Lower leg skin (tissue), 4 donors: Measurements from ENCODE around the gene SMCO4. TPM values are rescaled to one million over a fixed set of nuclear protein-coding genes. Genes with fewer than 3 reads are reported as not detected.

Source experiments
- DNase-seq, 2 donors: peaks; one replicate each; pipeline ENCODE4 v3.0.0-alpha.2; 2019; ENCODE audit warnings: low spot score in 2 of 2
- H3K4me3 ChIP-seq: fragments of 200-600 bp; sonication (generic); 2 replicates; pipeline ENCODE4 v1.5.1; 2017; ENCODE audit warnings: mild to moderate bottlenecking, low read depth; ENCODE audit not compliant: poor library complexity, severe bottlenecking
- POLR2A ChIP-seq, 2 donors: fragments of 450-650 bp; IDR thresholded peaks; one replicate each; pipeline ENCODE4 v1.6.1; 2016 to 2017; ENCODE audit warnings: antibody characterized with exemption in 2 of 2, mild to moderate bottlenecking in 1 of 2, moderate library complexity in 1 of 2
- WGBS, 2 donors: methylation state at CpG; one replicate each; pipeline ENCODE4 v1.1.5; 2018; 5-methylcytosine and 5-hydroxymethylcytosine counted together
- intact Hi-C: fragments of 100-400 bp; cut with DNase I; formaldehyde crosslinking; loops from one replicate; pipeline ENCODE4 v1.15.0; 2023; ENCODE audit warnings: low total_unique reads
- total RNA-seq, 4 donors: library from RNA; depleted of rRNA; stranded (reverse); fragments of >200 nt; gene quantifications; one replicate each; pipeline ENCODE4 v1.1.0, GENCODE V29; 2016
- TF ChIP-seq, protein P1 (sequence below), 3 donors: fragments of 450-650 bp; IDR thresholded peaks; one replicate each; pipeline ENCODE4 v1.5.1; 2016; ENCODE audit warnings: antibody characterized with exemption in 3 of 3, mild to moderate bottlenecking in 3 of 3, moderate library complexity in 2 of 3

The SMCO4 gene
- total RNA-seq, 4 donors from 2014 or later = 8.2 to 30.4 (median 15.3) TPM

DNA sequence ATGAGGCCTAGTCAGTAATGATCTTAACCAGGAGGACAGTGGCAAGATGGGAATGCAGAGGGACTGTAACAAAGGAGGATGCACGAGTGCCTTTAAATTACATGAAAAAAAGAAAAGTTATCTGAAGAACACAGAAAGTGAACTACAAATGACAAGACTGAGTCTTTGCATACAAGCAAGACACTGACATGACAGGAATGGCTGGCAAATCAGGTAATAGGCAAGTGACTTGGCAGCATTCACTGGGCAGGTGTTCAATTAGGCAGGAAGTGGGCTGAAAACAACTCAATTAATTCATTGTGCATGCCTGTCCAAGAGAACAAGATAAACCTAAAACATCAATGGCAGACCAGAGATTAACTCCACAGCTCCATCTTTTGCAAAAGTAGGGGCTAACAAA, 24.0 kb downstream of the SMCO4 start:
- DNase-seq = no peak
- 48 to 65% methylated on average over 1 of the region's 1 CpG for WGBS, 2 donors
- intact Hi-C loops = no loop called here
- no peak overlapping the region for H3K4me3 ChIP-seq
- TF ChIP-seq, protein P1, sequence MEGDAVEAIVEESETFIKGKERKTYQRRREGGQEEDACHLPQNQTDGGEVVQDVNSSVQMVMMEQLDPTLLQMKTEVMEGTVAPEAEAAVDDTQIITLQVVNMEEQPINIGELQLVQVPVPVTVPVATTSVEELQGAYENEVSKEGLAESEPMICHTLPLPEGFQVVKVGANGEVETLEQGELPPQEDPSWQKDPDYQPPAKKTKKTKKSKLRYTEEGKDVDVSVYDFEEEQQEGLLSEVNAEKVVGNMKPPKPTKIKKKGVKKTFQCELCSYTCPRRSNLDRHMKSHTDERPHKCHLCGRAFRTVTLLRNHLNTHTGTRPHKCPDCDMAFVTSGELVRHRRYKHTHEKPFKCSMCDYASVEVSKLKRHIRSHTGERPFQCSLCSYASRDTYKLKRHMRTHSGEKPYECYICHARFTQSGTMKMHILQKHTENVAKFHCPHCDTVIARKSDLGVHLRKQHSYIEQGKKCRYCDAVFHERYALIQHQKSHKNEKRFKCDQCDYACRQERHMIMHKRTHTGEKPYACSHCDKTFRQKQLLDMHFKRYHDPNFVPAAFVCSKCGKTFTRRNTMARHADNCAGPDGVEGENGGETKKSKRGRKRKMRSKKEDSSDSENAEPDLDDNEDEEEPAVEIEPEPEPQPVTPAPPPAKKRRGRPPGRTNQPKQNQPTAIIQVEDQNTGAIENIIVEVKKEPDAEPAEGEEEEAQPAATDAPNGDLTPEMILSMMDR (IDR thresholded peaks at IDR 0.05) = no peak
- no peak for TF ChIP-seq POLR2A (IDR thresholded peaks at IDR 0.05)

DNA sequence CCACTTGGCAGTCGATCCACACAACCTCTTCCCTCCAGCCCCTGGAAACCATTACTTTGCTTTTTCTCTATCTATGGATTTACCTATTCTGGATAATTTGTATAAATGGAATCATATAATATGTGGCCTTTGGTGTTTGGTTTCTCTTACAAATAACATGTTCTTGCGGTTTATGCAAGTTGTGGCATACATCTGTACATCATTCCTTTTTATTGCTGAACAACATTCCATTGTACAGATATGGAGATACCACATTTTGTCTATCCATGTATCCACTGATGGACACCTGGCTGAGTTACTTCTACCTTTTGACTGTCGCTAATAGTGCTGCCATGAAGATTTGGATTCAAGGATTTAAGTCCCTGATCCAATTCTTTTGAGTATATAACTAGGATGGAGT, 25.1 kb downstream of the SMCO4 start:
- TF ChIP-seq, protein P1 (IDR thresholded peaks at IDR 0.05) = no peak
- TF ChIP-seq POLR2A (IDR thresholded peaks at IDR 0.05) = no peak
- DNase-seq = no peak
- 60 to 67% methylated on average over 3 of the region's 3 CpGs for whole genome bisulfite sequencing, 2 donors
- intact Hi-C loops = no loop called here
- no peak overlapping the region for H3K4me3 ChIP-seq

DNA sequence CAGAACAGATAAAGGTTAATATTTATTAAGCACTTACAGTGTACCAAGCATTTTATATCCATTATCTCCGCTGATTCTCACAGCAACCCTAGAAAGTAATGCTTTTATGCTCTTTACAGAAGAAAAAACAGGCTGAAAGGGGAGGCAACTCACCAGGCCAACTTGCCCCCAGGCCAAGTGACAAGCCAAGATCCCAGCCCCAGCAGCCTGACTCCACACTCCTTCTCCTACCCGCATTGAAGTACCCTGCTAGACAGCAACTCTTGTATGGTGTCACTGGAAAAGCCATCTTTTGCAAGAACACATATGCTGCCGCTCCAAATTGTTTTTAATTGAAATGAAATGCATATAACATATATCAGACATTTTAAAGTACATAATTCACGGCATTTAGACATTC, 25.6 kb downstream of the SMCO4 start:
- WGBS, 2 donors = 74 to 81% methylated on average over 4 of the region's 4 CpGs
- H3K4me3 ChIP-seq = no peak overlapping the region
- intact Hi-C loops = no loop called here
- DNase-seq = no peak
- TF ChIP-seq POLR2A (IDR thresholded peaks at IDR 0.05) = no peak
- TF ChIP-seq, protein P1 (IDR thresholded peaks at IDR 0.05) = no peak

DNA sequence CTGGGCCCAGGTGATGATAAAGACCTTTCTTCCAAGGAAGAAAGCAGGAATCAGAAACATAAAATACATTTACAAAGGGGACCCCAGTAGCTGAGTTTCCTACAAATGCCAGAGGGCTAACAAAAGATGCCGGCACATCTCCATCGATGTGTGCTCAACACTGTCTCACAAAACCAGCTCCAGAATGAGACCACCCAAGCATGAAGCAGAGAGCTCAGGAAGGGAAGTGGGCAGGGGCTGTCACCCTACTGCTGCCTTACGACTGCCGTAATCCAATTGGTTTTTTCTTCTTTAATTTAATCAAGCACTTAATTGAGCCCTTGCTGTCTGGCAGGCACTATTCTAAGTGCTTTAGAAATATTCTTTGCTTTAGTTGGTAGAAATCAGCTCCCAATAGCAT, 26.1 kb downstream of the SMCO4 start:
- 89 to 95% methylated on average over 4 of the region's 4 CpGs for WGBS, 2 donors
- intact Hi-C loops = no loop called here
- H3K4me3 ChIP-seq = no peak overlapping the region
- TF ChIP-seq, protein P1 (IDR thresholded peaks at IDR 0.05) = no peak
- TF ChIP-seq POLR2A (IDR thresholded peaks at IDR 0.05) = no peak
- DNase-seq = no peak

DNA sequence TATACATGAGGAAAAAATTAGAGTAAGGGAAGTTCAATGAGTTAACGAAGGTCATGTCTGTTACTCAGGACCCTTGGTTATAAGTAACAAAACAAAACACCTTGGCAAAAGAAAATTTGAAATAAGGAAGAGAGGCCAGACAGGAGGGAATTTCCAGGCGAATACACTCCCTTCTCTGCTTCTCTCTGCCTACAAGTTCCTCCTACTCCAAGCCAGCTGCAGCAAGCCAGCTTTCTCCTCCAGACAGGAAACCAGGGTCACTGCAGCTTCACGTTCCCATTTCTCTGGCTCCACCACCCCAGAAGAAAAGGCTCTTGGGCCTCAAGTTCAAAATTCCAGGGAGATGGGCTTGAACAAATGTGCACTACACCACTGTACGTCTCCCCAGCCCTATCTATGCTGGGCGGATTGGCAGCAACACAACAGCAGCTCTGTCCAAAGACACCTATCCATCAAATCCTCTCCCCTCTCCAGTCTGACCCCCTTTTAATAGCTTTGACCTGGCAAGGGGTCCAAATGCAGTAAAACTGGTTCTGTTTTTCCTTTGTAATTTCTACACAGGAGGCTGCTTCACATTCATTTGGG, 27.7 kb downstream of the SMCO4 start:
- TF ChIP-seq, protein P1 (IDR thresholded peaks at IDR 0.05) = no peak
- TF ChIP-seq POLR2A (IDR thresholded peaks at IDR 0.05) = no peak
- 48 to 60% methylated on average over 5 of the region's 5 CpGs for WGBS, 2 donors
- intact Hi-C loops = no loop called here
- no peak for DNase-seq
- H3K4me3 ChIP-seq = no peak overlapping the region

DNA sequence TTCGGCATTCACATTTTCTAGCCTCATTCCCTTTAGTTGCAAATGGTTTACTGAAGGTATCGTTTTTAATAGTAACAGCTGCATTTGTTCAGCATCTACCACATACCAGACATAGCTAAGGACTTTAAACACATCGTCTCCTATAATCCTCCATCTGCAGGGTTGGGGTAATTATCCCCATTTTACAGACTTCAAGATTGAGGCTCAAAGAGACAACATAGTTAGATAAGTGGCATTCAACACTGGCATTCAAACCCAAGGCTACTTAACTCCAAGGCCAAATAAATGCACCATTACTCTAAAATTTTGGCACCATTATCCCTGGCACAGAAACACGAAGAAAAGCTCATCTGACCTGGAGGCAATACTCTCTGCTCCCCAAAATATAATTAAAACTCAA, 28.5 kb downstream of the SMCO4 start:
- TF ChIP-seq, protein P1 (IDR thresholded peaks at IDR 0.05) = no peak
- no peak for DNase-seq
- 73 to 78% methylated on average over 4 of the region's 4 CpGs for WGBS, 2 donors
- no peak overlapping the region for H3K4me3 ChIP-seq
- intact Hi-C loops = no loop called here
